HEK293 (cell line): Measurements from ENCODE around the gene CXXC5.

Experiments
- ELK4 ChIP-seq: IDR thresholded peaks from 2 replicates; pipeline ENCODE4 v1.6.1; 2011; ENCODE audit warnings: mild to moderate bottlenecking, low read depth, low read length, borderline replicate concordance
- GLIS1 ChIP-seq: fragments of 450-650 bp; formaldehyde crosslinking; IDR thresholded peaks from 2 replicates; pipeline ENCODE4 v1.5.1; 2016; ENCODE audit warnings: missing biosample characterization, missing genetic modification characterization
- IKZF3 ChIP-seq: fragments of 450-650 bp; IDR thresholded peaks from 2 replicates; pipeline ENCODE4 v1.5.0; 2018; ENCODE audit warnings: missing biosample characterization, mild to moderate bottlenecking, missing genetic modification characterization, moderate library complexity
- KLF17 ChIP-seq: fragments of 450-650 bp; formaldehyde crosslinking; IDR thresholded peaks from 2 replicates; pipeline ENCODE4 v1.5.1; 2016; ENCODE audit warnings: missing biosample characterization, missing genetic modification characterization
- KLF7 ChIP-seq: fragments of 450-650 bp; formaldehyde crosslinking; IDR thresholded peaks from 2 replicates; pipeline ENCODE4 v1.5.1; 2016; ENCODE audit warnings: missing biosample characterization, missing genetic modification characterization, borderline replicate concordance
- SETDB1 ChIP-seq: IDR thresholded peaks from one replicate; pipeline ENCODE4 v1.6.1; 2017; ENCODE audit warnings: mild to moderate bottlenecking, low read length, moderate library complexity, mixed read lengths; ENCODE audit not compliant: insufficient read length
- YY2 ChIP-seq: fragments of 450-650 bp; formaldehyde crosslinking; IDR thresholded peaks from 2 replicates; pipeline ENCODE4 v1.5.1; 2016; ENCODE audit warnings: missing biosample characterization, missing genetic modification characterization
- ZBTB11 ChIP-seq: fragments of 450-650 bp; formaldehyde crosslinking; conservative IDR thresholded peaks from 2 replicates; pipeline ENCODE4 v1.5.1; 2016; ENCODE audit warnings: low read depth, missing biosample characterization, missing genetic modification characterization
- ZBTB6 ChIP-seq: fragments of 450-650 bp; formaldehyde crosslinking; IDR thresholded peaks from 2 replicates; pipeline ENCODE4 v1.5.1; 2017; ENCODE audit warnings: missing biosample characterization, missing genetic modification characterization
- ZNF114 ChIP-seq: fragments of 450-650 bp; formaldehyde crosslinking; IDR thresholded peaks from 2 replicates; pipeline ENCODE4 v1.5.0; 2017; ENCODE audit warnings: missing biosample characterization, missing genetic modification characterization
- ZNF138 ChIP-seq: fragments of 450-650 bp; formaldehyde crosslinking; IDR thresholded peaks from 2 replicates; pipeline ENCODE4 v1.5.1; 2016; ENCODE audit warnings: missing biosample characterization, missing genetic modification characterization, borderline replicate concordance
- ZNF146 ChIP-seq: fragments of 450-650 bp; formaldehyde crosslinking; IDR thresholded peaks from 2 replicates; pipeline ENCODE4 v1.5.1; 2016; ENCODE audit warnings: missing biosample characterization, missing genetic modification characterization
- ZNF202 ChIP-seq: fragments of 450-650 bp; formaldehyde crosslinking; IDR thresholded peaks from 2 replicates; pipeline ENCODE4 v1.5.1; 2016; ENCODE audit warnings: missing biosample characterization, missing genetic modification characterization, borderline replicate concordance
- ZNF280D ChIP-seq: fragments of 450-650 bp; formaldehyde crosslinking; IDR thresholded peaks from 2 replicates; pipeline ENCODE4 v1.5.1; 2016; ENCODE audit warnings: missing biosample characterization, missing genetic modification characterization
- ZNF37A ChIP-seq: fragments of 450-650 bp; IDR thresholded peaks from 2 replicates; pipeline ENCODE4 v1.5.1; 2018; ENCODE audit warnings: missing biosample characterization, missing genetic modification characterization
- ZNF449 ChIP-seq: fragments of 450-650 bp; formaldehyde crosslinking; IDR thresholded peaks from 2 replicates; pipeline ENCODE4 v1.5.1; 2017; ENCODE audit warnings: missing biosample characterization, mild to moderate bottlenecking, missing genetic modification characterization, moderate library complexity
- ZNF549 ChIP-seq: fragments of 450-650 bp; IDR thresholded peaks from 2 replicates; pipeline ENCODE4 v1.5.1; 2018; ENCODE audit warnings: missing biosample characterization, missing genetic modification characterization, mild to moderate bottlenecking, inconsistent platforms, moderate library complexity
- ZNF621 ChIP-seq: fragments of 450-650 bp; formaldehyde crosslinking; IDR thresholded peaks from 2 replicates; pipeline ENCODE4 v1.5.1; 2017; ENCODE audit warnings: missing biosample characterization, missing genetic modification characterization
- ZNF692 ChIP-seq: fragments of 450-650 bp; formaldehyde crosslinking; IDR thresholded peaks from 2 replicates; pipeline ENCODE4 v1.5.1; 2016; ENCODE audit warnings: missing biosample characterization, missing genetic modification characterization
- ZNF704 ChIP-seq: fragments of 450-650 bp; formaldehyde crosslinking; IDR thresholded peaks from 2 replicates; pipeline ENCODE4 v1.5.1; 2016; ENCODE audit warnings: missing biosample characterization, missing genetic modification characterization
- ZNF776 ChIP-seq: fragments of 450-650 bp; formaldehyde crosslinking; IDR thresholded peaks from 2 replicates; pipeline ENCODE4 v1.5.0; 2017; ENCODE audit warnings: missing biosample characterization, missing genetic modification characterization, borderline replicate concordance
- ZNF830 ChIP-seq: fragments of 450-650 bp; IDR thresholded peaks from 2 replicates; pipeline ENCODE4 v1.5.0; 2018; ENCODE audit warnings: missing biosample characterization, missing genetic modification characterization, low read depth, mild to moderate bottlenecking, moderate library complexity

Gene CXXC5

GRCh38 chr5:139635606-139636206 lies 12.4 kb upstream of the CXXC5 start (continued):
- TF ChIP-seq ZNF549 (tag by site-specific recombination), result no peak
- no peak for TF ChIP-seq ZNF202 (tag by site-specific recombination)
- TF ChIP-seq SETDB1, result no peak
- no peak for TF ChIP-seq IKZF3 (tag by site-specific recombination)
- TF ChIP-seq ZNF692 (tag by site-specific recombination), result peak; percentile 95
- TF ChIP-seq ZNF621 (tag by site-specific recombination), result no peak
- no peak for TF ChIP-seq ELK4
- no peak for TF ChIP-seq ZNF114 (tag by site-specific recombination)
- TF ChIP-seq KLF7, result no peak
- TF ChIP-seq ZNF449 (tag by site-specific recombination), result no peak
- no peak for TF ChIP-seq ZNF146 (tag by site-specific recombination)
- TF ChIP-seq ZNF704 (tag by site-specific recombination), result no peak
- no peak for TF ChIP-seq ZBTB11 (tag by site-specific recombination)
- TF ChIP-seq GLIS1 (tag by site-specific recombination), result peak; percentile 35; the same call in 1 of the 2 replicates
- no peak for TF ChIP-seq YY2 (tag by site-specific recombination)
- TF ChIP-seq ZNF138 (tag by site-specific recombination), result no peak
- no peak for TF ChIP-seq ZNF830
- TF ChIP-seq KLF17 (tag by site-specific recombination), result peak; percentile 77
- no peak for TF ChIP-seq ZNF776 (tag by site-specific recombination)
- no peak for TF ChIP-seq ZNF37A (tag by site-specific recombination)
- 0 out of 2 replicates have a peak, but pooled peaks have one; percentile 60 for TF ChIP-seq ZNF280D (tag by site-specific recombination)
- no peak for TF ChIP-seq ZBTB6 (tag by site-specific recombination)
